ENCODE data around the gene SBK3. TPM values are rescaled to one million over a fixed set of nuclear protein-coding genes. Genes with fewer than 3 reads are reported as not detected.

Gene SBK3
- total RNA-seq, 1 experiment from 2014 or later: not detected

- Mint-ChIP-seq H3K4me3 (ENCODE audit: unreplicated experiment) (no peak overlapping the region), H3K27ac (ENCODE audit: low read depth, unreplicated experiment) (no peak overlapping the region), H3K36me3 (ENCODE audit: insufficient read depth, unreplicated experiment) (no peaks in the 10 kb centered on the region), H3K9me3 (ENCODE audit: unreplicated experiment) (peaks cover 8% of the 10 kb centered on the region), H3K4me1 (ENCODE audit: insufficient read depth, unreplicated experiment) (no peaks in the 10 kb centered on the region), H3K27me3 (ENCODE audit: insufficient read depth, unreplicated experiment) (no peaks in the 10 kb centered on the region)
- ChIA-PET CTCF (interaction anchor here (0.7 kb wide), 1 partner anchor 129 kb away, joined by 3 read pairs; no protein-coding TSS in a partner anchor), POLR2A (no interaction called here)
- no peak for DNase-seq (ENCODE audit: unreplicated experiment)
- no peak for TF ChIP-seq CTCF (IDR thresholded peaks at IDR 0.05; ENCODE audit: unreplicated experiment)
- intact Hi-C loops (cut with micrococcal nuclease): no loop called here
- no TSS peak for BruUV-seq (replicated peaks)
These were observed 7.2 kb downstream of the SBK3 start for GRCh38 chr19:55538132-55538531.

- no TSS peak for BruUV-seq (replicated peaks)
- ChIA-PET CTCF (no interaction called here), POLR2A (no interaction called here)
- intact Hi-C loops (cut with micrococcal nuclease): no loop called here
- Mint-ChIP-seq H3K36me3 (ENCODE audit: insufficient read depth, unreplicated experiment) (no peaks in the 10 kb centered on the region), H3K27ac (ENCODE audit: low read depth, unreplicated experiment) (no peak overlapping the region), H3K9me3 (ENCODE audit: unreplicated experiment) (peaks cover 4% of the 10 kb centered on the region), H3K4me1 (ENCODE audit: insufficient read depth, unreplicated experiment) (no peaks in the 10 kb centered on the region), H3K27me3 (ENCODE audit: insufficient read depth, unreplicated experiment) (no peaks in the 10 kb centered on the region), H3K4me3 (ENCODE audit: unreplicated experiment) (no peak overlapping the region)
- DNase-seq (ENCODE audit: unreplicated experiment): no peak
- TF ChIP-seq CTCF (IDR thresholded peaks at IDR 0.05; ENCODE audit: unreplicated experiment): no peak
These were observed 7.6 kb downstream of the SBK3 start for GRCh38 chr19:55537741-55538111.

- no peak for TF ChIP-seq CTCF (IDR thresholded peaks at IDR 0.05; ENCODE audit: unreplicated experiment)
- no peak for DNase-seq (ENCODE audit: unreplicated experiment)
- intact Hi-C loops (cut with micrococcal nuclease): no loop called here
- Mint-ChIP-seq H3K27me3 (ENCODE audit: insufficient read depth, unreplicated experiment) (no peaks in the 10 kb centered on the region), H3K4me1 (ENCODE audit: insufficient read depth, unreplicated experiment) (no peaks in the 10 kb centered on the region), H3K36me3 (ENCODE audit: insufficient read depth, unreplicated experiment) (no peaks in the 10 kb centered on the region), H3K27ac (ENCODE audit: low read depth, unreplicated experiment) (no peak within 1 kb of the TSS), H3K9me3 (ENCODE audit: unreplicated experiment) (no peaks in the 10 kb centered on the region), H3K4me3 (ENCODE audit: unreplicated experiment) (no peak within 1 kb of the TSS)
- ChIA-PET POLR2A (no interaction called here), CTCF (no interaction called here)
- BruUV-seq (replicated peaks): no TSS peak
These were observed 8.2 kb downstream of the SBK3 start, which contains the start of gene SBK2 for GRCh38 chr19:55536951-55537740. SBK2 (minus strand) TSS chr19:55537133; CDS start chr19:55536294, 839 bp downstream.

- H3K4me1 Mint-ChIP-seq (ENCODE audit: insufficient read depth, unreplicated experiment): no peaks in the 10 kb centered on the region
- no peaks in the 10 kb centered on the region for H3K36me3 Mint-ChIP-seq (ENCODE audit: insufficient read depth, unreplicated experiment)
- POLR2A ChIA-PET: no interaction called here
- intact Hi-C loops (cut with micrococcal nuclease): no loop called here
- H3K9me3 Mint-ChIP-seq (ENCODE audit: unreplicated experiment): no peaks in the 10 kb centered on the region
- no peak overlapping the region for H3K4me3 Mint-ChIP-seq (ENCODE audit: unreplicated experiment)
- no peaks in the 10 kb centered on the region for H3K27me3 Mint-ChIP-seq (ENCODE audit: insufficient read depth, unreplicated experiment)
- no peak overlapping the region for H3K27ac Mint-ChIP-seq (ENCODE audit: low read depth, unreplicated experiment)
- TF ChIP-seq CTCF (IDR thresholded peaks at IDR 0.05; ENCODE audit: unreplicated experiment): no peak
- CTCF ChIA-PET: interaction anchor here (0.6 to 0.7 kb wide), 2 partner anchors 20 to 90 kb away, joined by 4 read pairs; no protein-coding TSS in a partner anchor
- DNase-seq (ENCODE audit: unreplicated experiment): no peak
- BruUV-seq (replicated peaks): no TSS peak
These were observed 9.0 kb downstream of the SBK3 start for GRCh38 chr19:55536366-55536765.
